G401.6 (cell line): Measurements from ENCODE around the gene RAPGEF5.

Source experiments
- FAIRE-seq: peaks from 2 replicates; lab custom pipeline; 2012; peaks lifted over from hg19 to GRCh38; lab: Jason Lieb, UNC

The RAPGEF5 gene

DNA sequence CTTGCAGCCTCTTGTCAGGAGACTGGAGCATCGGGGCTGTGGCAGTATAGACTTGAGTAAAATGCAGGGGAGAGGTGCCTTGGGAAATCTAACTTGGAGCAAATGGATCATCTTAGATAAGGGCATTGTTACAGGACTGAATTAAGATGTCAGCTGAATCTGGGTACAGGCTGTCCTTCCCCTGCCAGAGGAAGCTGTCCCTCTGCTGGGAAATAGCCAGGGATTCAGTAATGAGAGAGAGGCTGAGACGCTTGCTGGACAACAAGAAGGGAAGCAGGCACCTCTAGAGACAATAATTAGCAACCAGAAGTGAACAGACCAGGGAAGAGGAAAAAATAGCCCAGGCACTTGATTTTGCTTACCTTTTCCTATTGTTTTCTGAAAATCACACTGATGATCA is 20.7 kb upstream of the RAPGEF5 start:
- FAIRE-seq = no peak

DNA sequence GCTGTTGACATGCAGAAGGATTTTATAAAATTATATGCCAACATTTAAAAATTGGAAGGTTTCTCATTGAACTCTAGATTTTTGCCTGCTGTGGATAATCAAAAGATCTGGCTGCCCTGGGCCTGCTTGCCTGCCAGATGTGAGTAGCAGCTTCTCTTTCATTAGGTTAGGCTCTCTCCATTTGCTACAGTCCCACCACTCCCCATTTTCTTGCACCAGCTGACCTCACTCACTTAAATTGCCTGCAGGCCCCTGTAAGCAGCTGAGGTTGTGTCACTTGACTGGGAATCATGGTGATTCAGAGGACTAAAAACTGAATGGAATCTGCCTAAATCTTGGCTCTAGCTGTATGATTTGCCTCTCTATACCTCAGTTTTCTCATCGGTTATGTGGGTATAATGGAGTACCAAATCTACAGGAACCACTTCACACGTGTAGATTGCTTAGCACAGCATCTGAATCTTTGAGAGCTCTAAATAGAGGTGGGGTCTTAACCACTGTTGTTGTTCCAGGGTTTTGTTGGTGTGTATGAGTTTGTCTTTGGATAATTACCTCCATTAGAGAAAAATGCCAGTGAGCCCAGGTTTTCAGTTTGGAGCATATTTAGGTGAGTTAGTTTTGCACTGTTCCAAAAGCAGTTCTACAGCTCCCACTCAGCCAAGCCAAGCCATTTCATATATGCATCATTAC is 18.6 kb upstream of the RAPGEF5 start:
- FAIRE-seq = no peak

DNA sequence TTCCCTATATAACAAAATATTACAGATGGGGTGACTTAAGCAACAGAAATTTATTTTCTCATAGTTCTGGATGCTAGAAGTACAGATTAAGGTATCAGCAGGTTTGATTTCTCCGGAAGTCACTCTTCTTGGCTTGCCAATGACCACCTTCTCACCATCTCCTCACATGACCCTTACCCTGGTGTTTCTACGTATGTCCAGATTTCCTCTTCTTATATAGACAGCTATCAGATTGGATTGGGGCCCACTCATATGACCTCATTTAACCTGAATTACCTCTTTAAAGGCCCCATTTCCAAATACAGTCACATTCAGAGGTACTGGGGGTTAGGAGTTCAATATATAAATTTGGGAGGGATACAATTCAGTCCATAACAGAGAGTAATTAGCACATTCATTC is 17.0 kb upstream of the RAPGEF5 start:
- no peak for FAIRE-seq

DNA sequence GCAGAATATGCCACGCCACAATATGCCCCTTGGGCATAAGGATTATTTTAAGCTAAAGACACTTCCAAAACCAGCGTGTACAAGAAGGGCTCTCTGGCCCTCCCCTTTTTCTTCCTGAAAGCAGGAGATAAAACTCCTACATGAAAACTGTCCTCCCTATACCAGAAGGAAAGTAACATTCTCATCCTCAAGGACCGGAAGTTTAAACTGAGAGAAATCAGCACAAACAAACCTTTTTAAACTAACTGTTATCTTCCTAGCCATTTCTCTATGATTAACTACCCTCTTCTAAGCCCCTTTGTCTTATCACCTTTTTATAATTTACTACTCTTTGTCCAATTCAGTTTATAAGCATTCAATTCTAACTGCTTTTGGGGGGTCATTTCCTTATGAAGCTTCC is 16.4 kb upstream of the RAPGEF5 start:
- FAIRE-seq = no peak

DNA sequence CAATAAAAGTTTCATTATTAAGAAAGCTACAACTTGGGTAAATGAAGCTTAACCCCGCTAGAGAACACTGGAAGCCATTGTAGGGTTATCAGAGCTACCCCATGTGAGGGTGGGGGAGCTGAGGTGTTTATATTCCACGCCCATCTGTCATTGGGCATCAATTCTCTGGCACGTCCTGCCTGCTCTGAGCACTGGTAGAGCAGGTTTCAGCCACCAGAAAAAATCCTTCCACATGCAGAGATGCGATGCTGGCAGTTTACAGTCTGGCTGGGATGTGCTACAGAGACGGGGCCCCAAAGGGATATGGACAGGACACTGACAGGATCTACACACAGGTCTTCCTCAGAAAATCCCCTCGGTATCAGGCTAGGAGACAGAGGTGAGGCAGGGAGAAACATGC is 15.9 kb upstream of the RAPGEF5 start:
- no peak for FAIRE-seq

DNA sequence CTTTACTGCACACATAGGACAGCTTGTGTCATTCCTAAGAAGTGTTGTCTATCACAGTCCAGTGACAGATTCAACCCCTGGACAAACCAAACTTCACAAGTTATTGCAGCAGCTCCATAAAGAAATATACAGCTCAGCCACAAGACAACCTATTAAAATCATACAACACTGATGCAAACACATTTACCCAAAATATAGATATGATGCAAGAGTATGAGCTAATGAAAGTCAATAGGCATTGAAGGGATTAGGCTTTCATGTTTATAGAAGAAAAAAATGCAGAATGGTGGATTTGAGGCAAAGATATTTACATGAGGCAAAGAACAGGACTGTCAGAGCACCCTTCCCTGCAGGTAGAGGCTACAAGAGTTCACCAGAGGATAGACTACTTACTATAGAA is 14.9 kb upstream of the RAPGEF5 start:
- no peak for FAIRE-seq

DNA sequence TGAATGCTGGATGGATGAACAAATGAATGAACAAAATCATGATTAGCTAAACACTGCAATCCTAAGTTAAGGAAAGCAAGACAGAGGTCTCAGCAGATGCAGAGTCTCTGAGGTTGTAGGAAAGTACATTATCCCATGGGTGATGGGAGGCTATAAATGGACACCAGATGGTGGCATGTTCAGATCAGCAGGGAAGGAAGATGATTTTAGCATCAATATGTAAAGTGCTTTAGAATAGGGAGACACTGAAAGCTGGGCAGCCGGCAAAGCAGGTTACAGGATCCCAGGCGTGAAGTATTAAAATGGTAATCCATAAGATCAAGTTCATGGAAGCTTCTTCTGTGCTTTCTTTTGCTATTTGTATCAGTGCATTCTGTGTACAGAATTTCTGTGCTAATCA is 7.9 kb upstream of the RAPGEF5 start:
- FAIRE-seq = no peak

DNA sequence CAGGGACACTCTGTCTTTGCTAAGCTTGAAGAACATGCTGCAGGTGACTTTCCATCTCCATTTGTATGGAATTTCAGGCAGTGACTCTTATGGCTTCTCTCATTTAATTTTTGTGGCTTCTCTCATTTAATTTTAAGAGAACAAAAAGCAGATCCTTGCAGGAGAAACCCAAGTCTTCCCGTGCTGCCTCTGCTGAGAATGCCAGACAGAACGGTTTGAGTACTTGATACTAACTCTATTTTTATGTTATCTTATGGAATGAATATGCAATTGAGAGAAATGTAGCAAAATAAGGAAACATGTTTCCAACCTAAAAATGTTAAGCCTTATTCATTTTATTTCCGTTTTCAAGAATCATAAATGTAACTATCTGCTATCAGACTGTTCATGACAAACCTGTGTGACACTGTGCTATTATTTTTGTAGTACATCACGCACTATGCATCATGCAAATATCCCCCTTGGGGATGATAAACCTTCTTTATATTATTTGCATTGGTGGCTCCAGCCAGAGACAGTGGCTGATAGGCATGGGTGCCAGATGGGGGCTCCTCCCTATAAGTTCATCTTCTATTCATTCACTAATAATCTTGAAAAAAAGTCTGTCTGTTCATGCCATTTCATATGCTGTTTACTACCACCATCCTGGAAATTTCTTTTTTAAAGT is 6.9 kb upstream of the RAPGEF5 start:
- no peak for FAIRE-seq

DNA sequence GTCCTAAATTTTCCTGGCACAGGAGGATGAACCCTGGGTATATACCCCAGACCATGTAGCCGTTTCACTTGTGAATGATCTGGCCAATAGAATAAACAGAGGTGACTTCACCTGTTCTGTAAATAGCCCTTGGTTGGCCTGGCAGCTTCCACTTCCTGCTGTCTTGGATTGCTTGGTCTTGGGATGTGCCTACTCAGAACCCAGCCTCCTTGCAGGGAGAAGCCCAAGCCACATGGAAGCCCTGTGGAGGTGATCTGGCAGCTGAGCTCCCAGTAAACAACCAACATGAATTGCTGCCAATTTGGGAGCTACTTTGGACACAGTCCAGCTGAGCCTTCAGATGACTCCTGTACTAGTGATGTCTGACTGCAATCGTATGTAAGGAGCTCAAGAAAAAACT is 4.8 kb upstream of the RAPGEF5 start:
- FAIRE-seq = no peak

DNA sequence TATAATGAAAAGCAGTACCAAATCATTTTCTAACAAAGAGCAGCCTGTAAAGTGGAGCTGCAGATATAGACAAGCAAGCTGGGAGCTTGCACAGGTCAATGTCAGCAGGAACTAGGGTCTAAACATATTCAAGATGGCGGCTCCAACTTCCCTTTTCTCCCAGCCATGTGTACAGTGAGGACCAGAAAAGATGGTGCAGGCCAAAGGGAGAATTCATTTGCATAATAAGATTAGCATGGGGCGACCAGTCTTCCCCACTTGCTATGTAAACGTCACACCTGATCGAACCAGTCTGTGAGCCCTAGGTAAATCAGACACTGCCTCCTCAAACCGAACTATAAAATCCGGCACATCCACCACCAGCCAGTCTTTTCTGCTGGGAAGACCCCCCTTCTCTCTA is 4.4 kb upstream of the RAPGEF5 start:
- FAIRE-seq = no peak

DNA sequence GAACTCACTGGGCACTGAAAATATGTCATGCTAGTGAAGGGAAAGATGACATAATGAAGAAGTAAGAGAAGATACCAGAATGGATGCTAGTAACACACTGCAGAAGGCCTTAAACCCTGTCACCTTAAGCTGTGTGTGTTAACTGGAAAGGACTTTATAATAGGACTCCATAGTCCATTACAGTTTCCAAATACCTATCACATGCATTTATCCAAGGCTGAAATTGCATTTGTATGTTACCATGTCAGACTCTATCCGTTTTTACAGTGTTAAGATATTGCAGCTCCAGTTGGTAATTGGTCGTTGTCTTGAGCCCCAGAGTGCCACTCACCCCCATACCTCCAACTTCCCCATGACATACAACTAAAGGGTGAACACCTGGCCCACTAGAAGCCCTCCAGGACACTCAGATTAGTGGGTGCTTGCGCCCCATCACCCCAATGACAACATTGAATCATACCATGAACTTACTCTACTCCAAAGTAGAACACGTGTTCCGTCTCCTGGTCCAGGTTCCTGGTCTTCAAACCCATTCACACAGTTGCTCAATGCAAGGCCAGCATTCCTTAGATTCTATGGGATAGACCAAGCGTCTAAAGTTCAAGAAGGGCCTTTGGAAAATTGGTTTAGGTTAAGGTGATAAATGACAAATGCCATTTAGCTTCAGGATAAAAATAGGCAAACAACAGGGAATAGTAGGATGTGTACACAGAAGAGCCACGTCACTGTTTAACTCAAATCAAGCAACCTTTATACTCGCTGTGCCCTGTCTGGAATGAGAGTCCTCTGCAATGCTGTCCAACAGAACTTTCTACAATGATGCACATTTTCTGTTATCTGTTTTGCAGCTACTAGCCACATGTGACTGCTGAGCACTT is 2.1 kb upstream of the RAPGEF5 start:
- no peak for FAIRE-seq

DNA sequence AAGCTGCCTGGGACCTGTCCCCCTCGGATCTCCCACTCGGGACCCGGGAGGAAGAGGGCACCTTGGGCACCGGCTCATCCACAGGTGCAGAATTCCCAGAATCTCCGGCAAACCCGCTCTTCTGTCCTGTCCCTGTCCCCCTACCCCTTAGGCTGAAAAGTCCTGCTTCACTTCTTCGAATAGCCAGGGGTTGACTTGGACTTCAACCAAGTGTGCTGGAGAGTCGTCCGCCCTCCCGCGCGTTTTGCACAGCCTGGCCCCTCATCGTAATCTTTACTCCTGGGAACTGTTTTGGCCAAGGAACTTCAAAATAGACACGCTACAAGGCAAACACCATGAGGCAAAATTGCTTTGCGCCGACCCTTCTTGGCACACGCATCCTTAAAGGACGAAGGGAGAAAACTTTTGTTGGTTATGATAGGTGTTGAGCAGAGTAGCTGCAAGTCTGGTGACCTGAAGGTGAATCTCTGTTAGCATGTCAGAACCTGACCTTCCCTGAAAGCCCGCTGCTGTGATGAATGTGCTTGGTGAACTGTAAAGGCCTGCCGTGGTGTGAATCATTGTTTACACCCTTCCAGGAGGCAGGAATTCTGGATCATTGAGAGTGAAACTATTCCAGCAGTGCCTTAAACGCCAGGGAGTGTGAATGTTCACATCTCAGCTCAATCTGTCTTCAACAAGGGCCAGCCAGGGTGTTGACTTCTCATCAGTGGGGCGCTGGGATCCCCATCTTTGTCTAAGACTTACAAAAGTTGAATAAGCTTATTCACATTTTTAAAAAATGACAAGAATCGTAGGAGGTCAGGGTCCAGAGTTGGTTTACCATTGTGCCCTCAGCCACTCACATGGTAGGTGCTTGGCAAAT is 589 bp upstream of the RAPGEF5 start:
- FAIRE-seq = no peak

DNA sequence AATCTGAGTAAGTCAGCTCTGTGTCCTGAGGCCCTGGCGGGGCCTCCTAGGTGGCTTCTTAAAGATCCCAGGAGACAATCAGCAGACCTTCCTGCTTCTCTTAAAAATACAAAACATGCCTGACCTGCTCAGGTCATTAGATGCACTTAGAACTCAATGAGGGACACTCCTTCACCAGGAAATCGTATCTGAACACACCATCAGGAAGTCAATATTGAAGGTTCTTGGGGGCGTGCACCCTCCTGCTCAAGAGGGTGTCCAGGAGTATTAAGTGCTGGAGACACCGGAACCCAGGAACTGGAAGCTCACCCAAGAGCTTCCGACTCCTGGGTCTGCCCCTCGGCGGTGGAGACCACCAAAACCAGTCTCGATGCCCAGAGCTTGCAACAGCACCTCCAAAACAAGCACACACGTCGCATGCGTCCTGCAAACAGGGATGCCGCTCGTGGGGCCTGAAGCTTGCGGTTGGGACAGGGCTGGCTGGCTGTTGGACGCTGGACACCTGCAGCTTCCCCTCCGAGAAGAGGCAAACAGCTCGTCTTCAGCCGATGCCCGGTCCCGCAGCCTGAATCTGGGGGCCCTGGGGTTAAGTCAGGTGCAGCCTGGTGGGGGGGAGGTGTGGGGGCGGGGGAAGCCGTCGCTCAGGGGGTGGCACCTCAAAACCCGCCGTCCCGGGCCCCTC is 803 bp downstream of the RAPGEF5 start:
- FAIRE-seq = no peak

DNA sequence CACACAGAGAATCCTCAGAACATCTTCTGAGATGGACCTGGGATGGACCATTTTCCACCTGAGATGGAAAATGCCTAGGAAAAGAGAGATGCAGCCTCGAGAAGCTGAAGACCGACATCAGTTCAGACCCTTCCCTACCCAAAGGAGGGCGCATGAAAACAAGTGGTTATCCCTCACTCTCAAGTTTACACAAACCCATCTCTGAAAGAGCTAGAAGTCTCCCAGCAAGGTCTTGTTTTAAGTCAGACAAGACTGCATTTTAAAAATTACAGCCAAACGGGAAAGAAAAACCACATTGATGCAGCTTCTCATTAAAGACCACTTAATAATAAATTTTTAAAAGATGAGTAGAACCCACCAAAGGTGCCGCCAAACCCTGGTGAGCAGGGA is 1.3 kb downstream of the RAPGEF5 start:
- FAIRE-seq = no peak

DNA sequence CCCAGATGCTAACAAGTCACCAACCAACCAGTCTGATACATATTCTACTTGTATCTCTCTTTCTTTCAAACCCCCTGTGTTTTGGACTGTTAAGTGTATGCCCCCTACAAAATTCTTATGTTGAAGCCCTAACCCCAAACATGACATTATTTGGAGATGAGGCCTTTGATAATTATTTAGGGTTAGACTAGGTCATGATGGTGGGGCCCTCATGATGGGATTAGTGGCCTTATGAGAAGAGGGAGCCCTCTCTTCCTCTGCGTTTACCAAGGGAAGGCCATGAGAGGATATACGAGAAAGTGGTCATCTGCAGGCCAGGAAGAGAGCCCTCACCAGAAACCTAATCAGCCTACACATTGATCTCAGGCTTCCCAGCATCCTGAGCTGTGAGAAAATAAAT is 2.5 kb downstream of the RAPGEF5 start:
- FAIRE-seq = no peak

DNA sequence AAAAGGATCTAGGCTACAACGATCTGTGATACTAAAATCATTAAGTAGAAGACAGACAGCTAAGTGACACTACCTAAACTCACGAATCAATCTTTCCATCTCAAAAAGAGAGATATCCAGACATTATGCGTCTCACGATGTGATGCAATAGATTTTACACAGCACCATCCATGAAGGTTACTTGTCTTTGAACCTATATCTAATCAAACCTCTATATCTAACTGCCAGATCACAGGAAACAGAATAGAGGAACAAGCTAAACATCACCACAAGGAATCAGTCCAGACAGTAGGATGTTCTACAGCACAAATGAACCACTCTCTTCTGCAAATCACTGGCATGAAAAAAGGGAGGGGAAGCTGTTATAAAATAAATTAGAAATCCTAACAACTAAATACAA is 4.1 kb downstream of the RAPGEF5 start:
- no peak for FAIRE-seq

DNA sequence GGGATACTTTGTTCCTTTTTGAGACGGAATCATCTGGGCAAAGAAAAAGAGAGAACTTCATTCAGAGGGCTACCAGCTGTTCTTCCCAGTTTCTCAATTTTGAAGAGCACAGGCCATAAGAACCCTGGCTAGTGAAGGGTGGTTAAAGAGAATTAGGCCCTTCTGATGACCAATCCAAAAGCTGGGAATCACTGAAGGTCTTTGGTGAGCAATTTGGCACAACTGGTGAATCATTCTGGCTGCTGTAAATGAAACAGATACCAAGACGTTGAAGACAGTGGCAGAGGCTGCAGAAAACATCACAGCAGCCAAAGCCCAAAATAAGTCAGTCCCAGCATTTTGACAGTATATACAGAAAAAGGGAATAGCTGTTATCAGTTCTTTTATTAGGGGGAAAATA is 5.1 kb downstream of the RAPGEF5 start:
- FAIRE-seq = no peak

DNA sequence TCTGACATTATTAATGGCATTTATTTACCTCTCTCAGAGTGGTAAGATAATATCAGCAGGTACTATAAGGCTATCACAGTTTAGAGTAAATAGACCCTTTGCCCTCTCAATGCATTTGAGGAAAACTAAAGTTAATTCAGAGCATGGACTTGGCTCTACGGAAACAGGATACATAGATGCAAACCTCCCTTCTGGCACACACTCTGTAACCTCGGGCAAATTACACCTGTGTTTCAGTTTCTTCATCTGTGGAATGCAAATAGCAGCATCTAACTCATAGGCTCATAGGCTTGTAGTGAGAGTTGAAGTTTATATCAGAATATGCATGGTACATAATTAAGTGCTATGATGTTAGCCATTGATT is 5.6 kb downstream of the RAPGEF5 start:
- no peak for FAIRE-seq

DNA sequence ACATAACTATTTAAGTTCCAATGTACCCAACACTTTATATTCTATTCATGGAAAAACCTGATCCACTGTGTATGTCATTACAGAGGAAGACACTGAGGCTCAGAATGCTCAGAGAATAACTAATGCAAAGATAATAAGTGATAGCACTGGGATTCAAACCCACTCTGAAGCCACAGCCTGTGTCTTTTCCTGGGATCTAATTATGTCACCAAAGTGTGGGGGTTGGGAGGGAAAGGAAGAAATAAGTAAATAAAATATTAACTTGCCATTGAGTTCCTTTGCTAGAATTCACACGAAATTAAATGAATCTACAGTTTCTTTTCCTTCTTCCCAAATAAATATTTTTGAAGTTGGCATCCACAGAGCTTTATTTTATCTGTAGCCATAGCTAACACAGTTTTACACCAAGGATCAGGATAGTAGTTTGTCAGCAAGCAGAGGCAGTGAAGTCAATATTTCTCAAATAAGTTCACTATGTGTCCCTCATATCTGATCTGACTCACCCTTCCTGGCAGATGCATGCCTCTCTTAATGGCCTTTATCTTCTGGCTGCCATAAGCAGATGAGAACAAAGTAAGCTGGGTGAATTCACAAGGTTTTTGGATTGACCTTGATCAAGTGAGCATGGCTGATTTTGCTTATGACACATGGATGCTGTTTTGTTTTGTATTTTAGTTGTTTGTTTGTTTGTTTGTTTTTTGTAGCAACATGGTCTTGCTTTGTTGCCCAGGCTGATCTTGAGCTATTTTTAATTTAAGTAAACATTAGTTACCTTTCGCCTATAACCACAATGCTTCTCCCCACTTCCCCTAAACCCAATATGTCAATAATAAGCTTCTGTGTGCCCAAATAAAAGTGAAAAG is 6.3 kb downstream of the RAPGEF5 start:
- FAIRE-seq = no peak

DNA sequence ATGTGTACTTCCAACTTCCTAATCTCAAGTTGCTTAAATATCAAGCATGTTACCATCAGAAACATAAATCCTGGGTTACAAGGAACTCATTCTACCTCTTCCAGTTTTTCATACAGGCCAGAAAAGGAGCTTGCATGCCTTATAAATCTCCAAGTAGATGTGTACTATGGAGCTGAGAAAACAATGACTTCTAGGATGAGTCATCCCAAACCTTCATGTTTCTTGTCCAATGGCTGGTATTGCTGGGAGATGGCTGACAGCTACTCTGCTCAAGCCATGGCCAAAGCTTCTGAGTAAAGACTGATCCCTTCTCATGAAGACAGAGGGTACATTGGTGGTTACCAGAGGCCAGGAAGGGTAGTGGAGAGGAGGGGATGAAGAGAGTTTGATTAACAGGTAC is 8.6 kb downstream of the RAPGEF5 start:
- FAIRE-seq = no peak
